Left kidney (tissue), 2 donors: ENCODE results near the gene CASZ1. TPM values are rescaled to one million over a fixed set of nuclear protein-coding genes. Genes with fewer than 3 reads are reported as not detected.

Experiments used
- DNase-seq: peaks from one replicate; pipeline ENCODE4 v3.0.0-alpha.2; 2013
- polyA plus RNA-seq: library from polyadenylated mRNA; unstranded; fragments of 120-200 nt; gene quantifications from one replicate; pipeline ENCODE4 v1.2.1, GENCODE V29; 2013; ENCODE audit not compliant: insufficient read length

Gene CASZ1
- polyA plus RNA-seq, 1 donor, result 18.0 TPM

DNA sequence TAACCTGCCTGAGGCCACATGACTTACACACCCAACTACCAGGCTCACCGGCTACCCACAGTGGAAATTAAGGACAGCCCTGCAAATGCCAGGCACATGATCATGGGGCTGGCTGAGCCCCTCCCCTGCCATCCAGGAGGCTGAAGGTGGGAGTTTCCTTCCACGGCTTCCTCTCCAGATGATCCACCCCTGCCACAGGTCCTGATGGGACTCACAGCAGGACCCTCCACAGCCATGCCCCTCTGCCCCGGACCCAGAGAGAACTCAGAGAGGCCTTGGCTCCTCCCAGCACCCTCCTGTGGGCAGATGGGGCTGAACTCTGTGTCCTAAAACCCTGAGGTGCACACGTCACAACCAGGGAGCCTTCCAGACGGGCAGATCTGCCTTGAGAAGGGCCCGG is 29.1 kb upstream of the CASZ1 start:
- DNase-seq, result no peak

DNA sequence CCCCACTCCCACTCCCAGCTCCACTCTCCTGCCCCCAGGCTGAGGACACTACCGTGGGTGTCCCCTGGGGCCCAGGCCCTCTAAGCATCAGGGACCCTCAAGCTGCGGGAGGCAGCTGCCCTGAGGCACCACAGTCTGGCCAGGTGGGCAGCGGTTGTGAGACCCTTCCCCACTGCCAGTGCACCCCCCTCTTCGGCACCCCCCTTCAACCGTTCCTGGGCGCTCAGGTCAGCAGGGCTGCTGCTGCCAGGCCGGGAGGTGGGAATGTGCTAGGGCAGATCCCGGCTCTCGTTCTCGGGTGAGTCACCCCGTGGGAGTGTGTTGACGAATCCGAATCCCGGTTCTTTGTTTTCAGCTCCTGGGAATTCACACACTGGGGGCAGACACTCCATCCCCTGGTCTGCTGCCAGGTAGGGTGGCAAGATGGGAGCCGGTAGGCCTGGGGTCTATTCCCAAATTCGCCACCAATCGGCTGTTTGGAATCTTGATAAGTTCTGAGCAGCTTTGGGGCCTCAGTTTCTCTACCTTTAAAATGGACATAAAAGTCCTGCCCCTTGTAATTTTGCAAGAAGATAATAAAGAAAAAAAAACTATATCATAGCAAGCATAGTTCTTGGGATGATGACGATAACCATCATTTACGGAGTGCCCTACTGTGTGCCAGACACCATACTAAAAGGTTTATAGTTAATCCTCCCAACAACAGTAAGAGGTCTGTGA is 28.5 kb upstream of the CASZ1 start:
- no peak for DNase-seq

DNA sequence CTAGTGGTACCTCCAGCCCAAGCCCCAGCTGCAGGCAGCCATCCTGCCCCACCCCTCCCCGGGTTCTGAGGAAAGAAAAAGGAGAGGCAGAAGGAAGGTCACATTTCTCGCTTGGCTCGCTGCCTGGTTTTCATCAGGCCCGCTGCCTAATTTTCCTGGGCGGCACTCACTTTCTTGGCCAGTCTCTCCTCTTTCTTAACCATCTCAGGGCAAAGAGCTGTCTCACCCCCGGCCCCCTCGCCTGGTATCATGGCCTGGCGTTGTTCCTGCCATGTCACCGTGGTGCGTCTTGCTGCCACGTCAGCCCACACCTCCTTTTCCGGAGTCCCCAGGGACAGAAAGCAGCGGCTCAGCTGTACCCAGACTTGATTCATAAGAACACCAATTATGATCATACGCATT is 26.6 kb upstream of the CASZ1 start:
- no peak for DNase-seq

DNA sequence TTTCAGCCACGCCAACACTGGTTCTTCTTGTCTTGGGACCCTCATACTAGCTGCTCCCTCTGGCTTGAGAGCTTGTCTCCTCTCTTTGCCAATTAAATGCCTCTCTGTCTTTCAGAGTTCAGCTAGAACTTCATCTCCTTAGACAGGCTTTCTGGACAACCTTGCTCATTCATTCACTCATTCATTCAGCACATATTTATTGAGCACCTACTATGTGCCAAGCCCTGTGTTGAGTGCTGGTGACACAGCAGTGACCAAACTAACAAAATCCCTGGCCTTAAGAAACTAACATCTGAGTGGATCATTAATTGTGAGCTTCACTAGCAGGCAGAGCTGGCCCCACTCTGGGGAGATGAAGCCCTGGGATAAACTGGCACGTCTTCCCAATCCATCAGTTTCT is 24.9 kb upstream of the CASZ1 start:
- no peak for DNase-seq

DNA sequence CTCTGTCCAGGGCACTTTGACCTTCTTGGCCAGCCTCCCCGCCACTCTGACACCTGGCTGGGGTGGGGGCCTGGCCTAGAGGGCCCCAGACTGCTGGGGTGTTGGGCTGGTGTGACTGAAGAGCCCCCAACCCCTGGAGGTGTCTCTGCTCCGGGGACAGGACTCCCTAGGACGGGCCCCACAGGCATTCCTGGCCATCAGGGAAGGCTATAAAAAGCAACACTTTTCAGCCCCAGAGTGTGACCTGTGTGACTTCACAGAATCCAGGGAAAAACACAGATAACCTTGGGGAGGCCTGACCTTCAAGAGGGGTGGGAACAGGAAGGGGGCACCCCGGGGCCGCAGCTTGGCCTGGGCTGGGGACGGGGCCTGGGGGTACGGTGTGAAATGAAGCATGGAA is 24.0 kb upstream of the CASZ1 start:
- DNase-seq, result no peak

DNA sequence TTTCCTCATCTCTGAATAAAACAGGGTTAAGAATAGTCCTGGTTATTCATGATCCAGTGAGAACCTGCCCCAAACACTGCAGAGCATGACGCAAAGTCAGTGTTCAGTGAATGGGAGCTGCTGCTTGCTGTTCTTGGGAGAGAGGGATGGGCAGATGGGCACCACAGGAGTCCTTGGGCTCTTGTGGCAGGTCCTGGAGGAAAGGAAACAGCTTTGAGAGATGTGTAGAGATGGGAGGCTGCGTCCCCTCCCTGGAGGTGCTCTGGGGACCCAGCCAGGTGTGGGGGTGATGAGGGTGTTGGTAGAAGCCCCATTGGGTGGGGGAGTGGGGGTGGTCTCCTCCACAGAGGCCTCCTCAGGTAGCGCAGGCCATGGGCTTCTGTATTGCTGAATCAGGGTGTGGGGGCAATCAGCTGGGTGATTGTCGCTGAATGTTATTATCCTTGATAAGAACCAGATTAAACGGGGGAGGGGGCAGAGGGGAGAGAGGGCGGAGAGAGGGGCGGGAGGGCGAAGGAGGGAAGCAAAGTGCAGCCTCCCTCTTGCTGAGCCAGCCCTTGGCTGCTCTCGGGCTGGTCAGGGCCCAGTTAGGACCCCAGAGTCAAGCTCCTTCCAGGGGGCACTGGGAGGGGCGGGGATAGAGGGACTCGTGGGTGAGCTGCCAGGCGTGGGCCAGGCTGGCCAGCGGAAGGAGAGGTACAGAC is 22.9 kb upstream of the CASZ1 start:
- no peak for DNase-seq

DNA sequence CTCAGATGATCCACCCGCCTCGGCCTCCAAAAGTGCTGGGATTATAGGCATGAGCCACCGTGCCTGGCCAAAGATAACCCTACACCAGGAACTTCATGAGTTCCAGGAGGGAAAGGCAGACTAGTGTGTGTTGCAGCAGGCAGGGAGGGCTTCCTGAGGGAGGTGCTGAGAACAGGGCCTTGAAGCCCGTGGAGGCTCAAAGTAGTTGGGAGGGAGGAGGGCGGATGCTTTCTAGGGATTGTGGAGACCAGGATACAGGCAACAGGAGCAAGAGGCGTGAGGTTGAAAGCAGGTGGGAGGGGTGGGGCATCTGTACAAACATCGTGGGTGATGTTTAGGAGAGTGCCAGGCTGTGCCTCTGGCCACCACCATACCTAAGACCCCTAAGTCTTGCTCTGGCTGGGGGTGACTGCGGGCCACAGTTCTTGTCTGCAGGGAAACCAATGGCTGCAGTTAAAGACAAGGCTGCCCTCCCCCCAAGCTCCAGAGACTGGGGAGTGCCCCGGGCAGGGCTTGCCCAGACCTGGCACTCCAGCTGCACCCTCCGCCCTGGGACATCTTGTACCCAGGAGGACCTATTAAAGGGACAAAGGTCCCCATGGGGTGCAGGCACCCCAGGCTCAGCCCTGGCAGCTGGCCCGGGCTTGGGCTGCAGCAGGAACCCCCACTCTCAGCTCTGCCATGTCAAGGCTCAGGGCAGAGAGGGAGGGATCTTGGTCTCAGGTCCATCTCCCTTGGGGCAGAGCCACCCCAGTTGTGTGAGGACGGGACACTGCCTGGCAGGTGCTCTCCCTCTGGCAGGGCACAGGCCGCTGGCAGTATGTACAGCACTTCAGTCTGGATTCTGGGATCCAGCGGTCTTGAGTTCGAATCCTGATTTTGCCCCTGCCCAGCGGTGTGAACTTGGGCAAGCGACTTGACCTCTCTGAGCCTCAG is 22.1 kb upstream of the CASZ1 start:
- no peak for DNase-seq

DNA sequence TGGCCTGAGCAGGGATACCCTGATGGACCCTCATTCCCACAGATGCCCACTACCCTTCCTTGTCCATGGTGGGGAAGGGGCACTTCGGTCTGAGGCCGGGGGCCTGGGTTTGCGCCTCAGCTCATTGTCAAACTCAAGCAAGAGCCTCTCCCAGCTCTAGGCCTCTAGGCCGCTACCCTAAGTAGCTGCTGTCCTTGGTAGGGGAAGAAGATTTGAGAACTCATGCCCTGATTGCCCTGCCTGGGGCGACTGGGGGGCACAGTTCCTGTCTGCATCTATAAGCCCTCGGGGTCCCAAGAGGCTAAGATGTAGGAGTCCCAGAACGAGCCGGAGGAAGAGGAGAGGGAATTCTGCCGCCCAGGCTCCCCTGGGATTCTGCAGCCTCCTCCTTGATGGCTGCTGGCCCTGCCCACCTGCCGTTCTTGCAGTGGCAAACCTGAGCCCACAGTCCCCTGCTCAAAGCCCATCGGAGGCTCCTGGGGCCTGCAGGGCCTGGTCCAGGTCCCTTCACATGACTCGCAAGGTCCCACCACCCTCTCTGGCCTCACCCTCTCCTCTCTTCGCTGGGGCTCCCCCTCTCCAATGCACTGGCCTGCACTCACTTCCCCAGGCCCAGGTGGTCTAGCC is 20.4 kb upstream of the CASZ1 start:
- no peak for DNase-seq

DNA sequence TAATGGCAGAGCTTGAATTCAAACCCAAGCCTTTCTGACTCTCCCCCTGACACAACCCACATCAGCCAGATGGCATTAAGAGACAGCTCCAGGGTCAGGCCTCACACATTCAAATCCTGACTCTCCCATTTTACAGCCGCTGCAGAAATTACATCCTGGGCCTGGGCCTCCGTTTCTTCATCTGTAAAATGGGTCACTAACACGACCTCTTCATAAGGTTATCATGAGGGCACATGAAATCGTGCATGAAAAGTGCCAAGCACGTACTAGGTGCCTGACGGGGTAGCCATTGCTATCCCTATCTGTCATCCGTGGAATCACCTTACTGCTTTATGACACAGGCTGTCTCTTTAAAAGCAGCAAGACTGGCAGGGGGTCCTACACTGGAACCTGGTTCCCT is 19.8 kb upstream of the CASZ1 start:
- no peak for DNase-seq

DNA sequence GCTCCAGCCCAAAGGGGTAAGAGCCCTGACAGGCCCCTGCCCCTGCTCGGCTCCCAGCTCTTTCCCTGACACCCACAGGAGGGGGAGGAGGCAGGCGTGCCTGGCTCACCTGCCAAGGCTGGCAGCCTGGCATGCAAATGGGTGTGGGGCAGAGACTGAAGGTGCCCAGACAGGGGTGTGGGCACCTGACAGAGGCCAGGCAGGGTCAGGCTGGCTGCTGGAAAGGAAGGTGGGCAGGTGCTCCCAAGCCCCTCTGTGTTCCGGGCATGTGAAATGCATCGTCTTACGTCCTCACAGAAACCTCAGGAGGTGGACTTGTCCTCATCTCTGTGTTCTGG is 19.4 kb upstream of the CASZ1 start:
- DNase-seq, result no peak

DNA sequence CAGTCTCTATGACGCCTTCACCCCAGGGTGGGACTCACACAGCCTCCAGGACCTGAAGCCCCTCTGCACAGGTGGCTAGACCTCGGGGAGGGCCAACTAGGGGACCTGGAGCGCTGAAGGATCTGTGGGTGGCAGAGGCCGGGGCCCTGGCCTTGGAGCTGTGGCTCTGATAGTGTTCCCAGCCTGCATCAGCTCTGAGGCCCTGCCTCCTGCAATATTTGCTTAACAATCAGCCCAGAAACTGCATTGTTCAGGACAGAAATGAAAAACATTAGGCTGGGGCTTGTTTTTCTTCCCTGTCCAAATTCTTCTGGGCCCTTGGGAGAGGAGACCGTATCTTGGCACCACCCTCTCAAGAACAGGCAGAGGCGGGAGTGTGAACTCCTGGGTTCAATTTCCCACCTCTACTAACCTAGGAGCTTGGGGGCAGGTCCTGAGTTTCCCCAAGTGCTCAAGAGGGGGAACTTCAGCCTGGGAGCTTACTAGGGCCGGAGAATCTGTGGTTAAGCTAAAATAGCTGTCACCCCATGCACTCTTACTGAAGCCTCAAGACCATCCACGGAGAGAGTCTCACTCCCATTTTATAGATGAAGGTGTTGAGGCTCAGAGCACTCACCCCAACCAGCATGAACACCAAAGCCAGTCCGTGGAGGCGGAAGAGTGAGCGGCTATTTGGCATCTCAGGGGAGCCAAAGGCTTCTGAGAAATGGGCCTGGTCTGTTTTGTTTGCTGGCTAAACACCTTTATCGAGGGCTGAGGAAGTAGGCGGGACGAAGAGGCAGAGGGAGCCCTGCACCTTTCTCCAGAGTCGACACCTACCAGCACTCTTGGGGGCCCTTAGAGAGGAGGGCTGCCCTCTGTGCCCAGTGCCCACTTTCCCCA is 18.8 kb upstream of the CASZ1 start:
- DNase-seq, result no peak

DNA sequence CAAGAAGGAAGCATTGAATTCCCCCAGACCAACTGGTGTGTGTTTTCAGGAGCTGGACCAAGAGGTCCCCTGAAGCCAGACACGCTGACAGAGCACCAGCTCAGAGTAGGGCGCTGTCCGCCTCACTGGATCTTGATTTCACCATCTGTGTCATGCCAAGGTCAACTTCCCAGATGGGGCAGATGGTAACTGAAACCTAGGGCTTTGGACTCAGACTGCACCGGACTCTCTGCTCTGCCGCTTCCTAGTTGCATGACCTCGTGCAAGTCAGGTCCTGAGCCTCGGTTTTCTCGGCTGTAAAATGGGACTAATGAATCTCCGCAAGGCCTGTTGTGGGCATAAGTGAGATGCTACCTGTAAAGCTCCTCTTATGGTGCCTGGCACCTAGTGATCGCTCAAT is 17.9 kb upstream of the CASZ1 start:
- no peak for DNase-seq

DNA sequence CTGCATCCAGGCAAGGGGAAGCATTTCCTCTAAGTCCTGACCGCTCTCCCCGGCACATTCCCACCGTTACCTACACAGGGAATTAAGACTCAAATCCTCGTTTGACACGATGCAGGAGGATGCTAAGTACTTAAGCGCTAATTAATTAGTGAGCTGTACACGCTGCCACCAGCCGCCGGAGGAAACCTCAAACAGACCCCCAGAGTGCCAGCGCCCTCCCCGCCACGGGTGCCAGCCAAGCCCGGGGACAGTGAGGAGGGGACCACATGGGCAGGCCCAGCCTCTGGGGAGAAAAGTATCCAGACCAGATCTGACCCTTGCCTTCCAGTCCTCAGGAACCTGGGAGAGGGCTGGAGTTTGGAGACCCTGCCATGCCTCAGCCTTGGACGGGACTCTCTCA is 17.4 kb upstream of the CASZ1 start:
- no peak for DNase-seq

DNA sequence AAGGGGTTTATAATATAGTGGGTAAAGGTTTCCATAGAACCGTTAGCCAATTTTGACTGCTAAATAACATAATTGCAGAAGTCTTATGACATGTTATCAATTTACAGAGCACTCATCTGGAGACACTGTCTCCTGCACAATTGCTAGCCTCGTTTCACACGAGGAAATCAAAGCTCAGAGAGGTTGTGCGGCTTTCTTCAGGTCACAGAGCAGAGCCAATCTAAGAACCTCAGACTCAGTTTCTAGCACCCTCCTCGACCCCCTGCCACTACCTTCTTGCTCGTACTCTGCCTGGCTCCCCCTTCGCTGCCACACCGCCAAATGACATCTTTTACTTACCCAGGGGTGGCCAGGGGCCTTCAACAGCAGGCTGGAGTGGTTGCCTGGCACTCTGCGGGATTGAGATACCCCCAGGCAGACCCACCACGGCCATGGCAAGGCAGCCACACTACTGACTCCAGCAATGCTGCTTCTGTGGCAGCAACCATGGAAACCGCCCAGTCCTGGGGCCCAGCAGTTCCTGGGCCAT is 16.0 kb upstream of the CASZ1 start:
- DNase-seq, result no peak

DNA sequence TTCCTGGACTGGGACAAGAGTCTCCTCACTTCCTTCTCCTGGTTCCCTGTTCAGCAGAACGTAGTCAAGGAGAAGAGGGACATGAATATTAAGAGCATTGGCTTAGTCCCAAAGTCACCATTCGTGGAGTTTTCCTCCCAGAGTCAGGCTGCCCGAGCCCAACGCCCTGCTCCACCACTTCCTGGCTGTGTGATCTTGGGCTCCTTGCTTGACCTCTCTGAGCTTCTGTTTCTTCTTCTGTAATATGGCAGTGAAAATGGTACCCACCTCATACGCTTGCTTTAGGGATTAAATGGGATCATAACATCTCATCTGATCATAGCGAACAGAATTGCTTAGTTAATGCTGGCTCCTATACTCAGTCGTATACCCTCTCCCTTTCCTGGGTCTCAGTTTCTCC is 12.0 kb upstream of the CASZ1 start:
- DNase-seq, result no peak

DNA sequence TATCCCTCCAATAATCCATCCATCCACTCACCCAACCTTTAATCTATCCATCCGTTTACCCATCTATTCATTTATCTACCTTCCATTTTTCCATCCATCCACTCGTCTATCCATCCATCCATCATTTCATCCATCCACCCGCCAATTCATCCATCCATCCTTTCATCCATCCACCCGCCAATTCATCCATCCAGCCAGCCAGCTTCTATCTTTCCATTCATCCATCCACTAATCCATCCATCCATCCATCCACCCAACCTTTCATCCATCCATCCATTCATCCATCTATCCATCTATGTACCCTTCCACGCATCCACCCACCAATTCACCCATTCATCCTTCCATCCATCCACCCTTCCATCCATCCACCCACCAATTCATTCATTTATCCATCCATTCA is 10.5 kb upstream of the CASZ1 start:
- no peak for DNase-seq

DNA sequence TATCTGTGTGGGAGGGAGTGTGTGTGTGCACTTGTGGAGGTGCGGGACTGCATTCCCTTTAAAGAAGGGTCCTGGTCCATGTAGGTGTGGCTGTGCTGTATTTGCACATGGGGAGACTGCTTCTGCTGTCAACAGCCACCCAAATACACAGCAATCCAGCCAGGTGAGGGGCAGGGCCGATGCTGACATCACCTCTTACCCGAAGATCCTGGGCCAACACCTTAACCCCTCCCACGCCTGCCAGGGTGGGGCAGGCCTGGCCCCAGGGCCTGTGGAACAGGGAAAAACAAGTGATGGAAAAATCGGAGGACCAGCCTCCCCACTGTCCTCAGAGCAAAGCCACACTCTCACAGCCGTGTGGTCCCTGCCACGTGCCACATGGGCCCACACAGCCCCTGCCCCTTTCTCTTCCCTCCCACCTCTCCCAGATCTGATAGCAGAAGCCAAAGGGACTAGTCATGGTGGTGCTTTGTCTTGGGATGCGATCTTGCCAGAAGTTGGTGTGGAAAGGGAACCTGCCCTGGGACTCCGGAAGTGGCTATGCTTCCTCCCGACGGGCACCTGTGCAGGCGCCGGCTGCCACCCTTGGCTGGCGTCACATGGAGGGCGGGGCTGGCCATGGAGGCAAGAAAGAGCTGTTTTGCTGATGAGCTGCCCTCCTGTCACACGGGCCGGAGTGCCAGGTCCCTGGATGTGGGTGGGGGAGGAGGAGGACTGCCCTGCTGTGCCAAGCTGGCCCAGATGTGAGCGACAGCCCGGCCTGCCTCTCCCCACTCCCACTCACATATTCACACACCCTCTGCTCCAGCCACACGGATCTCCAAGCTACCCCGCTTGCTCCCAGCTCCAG is 7.8 kb upstream of the CASZ1 start:
- DNase-seq, result no peak

DNA sequence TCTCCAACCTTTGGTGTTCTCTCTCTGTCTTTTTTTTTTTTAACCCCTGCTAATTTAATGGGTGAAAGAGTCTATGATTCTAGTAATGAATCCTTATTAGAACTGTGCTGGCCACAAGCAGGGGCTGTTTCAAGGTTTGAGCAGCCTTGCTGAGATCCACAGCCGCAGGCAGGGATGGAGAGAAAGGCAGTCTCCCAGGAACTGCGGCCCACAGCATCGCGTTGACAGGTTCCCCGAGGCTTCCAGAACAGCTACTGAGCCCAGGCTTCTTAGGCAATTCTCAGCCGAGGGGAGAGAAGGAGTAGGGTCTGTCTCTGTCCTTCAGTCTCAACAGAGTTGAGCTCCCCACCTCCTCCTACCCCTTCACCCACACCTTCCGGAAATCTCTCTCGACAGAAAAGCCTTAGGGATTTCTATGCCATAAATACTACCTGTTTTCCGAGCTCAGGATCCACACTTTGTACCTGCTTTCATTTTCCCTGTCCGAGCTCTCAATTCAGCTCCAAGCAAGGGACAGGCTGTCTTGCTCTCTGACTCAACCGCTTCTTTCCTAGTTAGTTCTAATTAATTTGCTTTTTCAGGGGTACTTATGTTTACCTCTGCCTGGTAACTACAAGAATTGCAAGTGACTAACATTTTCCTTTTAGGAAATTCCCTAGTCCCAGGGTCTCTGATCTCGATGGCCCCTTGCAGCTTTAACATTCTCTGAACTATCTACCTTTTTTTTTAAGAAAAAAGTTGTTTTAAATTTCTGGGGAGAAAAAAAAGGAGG is 6.7 kb upstream of the CASZ1 start:
- no peak for DNase-seq

DNA sequence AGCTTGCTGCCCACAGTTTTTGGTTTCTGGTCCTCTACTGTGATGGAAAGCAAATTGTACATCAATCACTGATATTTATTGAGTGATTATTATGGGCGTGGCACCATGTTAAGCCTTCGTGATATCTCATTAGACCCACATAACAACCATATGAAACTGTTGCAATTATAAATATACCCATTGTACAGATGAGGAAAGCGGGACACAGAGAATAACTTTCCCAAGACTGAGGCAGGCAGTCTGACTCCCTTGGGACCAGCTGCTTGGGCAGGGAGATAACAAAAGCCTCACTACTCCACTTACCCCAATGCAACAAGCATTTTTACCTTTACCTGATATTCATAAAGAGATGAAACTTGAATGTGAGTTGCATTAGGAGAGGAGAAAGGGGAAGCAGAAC is 4.3 kb upstream of the CASZ1 start:
- DNase-seq, result no peak

DNA sequence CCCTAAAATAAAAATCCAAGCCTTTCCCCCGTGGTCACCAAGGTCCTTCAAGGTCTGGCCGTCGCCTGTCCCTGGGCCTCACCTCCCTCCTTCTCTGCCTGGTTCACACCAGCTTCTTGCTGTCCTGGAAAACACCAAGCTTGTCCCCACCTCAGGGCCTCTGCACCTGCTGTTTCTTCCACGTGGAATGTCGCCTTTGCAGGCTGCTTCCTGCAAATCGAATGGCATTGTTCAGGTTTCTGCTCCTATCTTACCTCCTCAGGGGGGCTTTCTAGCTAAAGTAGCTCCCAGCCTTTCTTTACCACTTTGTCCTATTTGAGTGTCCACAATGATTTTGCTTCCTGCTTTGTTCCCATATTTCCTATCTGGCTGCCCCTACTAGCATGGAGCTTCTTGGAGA is 3.3 kb upstream of the CASZ1 start:
- DNase-seq, result no peak
